COLO668 (cell line): Measurements from ENCODE around the gene CEL.

Source experiments
- DNase-seq: peaks from one replicate; lab custom pipeline; 2025; ENCODE audit not compliant: unreplicated experiment; lab: John Stamatoyannopoulos, UW

Gene CEL

DNA sequence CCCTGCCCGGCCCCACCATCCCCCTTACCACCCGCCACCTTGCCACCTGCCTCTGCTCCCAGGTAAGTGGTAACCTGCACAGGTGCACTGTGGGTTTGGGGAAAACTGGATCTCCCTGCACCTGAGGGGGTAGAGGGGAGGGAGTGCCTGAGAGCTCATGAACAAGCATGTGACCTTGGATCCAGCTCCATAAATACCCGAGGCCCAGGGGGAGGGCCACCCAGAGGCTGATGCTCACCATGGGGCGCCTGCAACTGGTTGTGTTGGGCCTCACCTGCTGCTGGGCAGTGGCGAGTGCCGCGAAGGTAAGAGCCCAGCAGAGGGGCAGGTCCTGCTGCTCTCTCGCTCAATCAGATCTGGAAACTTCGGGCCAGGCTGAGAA lies at the start of gene CEL:
CEL (plus strand) TSS at position 218 of the 382 bp plus-strand sequence; CDS start at position 240, 22 bp downstream.
- peak; percentile 92 for DNase-seq

DNA sequence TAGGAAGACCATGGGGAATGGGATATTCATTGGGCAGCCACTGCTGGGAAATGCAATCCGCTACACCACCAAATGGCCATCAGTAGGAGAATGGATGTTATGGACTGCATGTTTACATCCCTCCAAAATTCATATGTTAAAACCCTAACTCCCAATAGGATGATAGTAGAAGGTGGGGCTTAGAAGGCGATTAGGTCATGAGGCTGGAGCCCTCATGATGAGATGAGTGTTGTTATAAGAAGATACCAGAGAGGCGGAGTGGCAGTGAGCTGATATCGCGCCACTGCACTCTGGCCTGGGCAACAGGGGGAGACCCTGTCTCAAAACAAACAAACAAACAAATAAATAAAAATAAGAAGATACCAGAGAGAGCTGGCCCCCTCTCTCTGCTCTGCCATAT lies 47.1 kb upstream of the CEL start:
- DNase-seq, result no peak

DNA sequence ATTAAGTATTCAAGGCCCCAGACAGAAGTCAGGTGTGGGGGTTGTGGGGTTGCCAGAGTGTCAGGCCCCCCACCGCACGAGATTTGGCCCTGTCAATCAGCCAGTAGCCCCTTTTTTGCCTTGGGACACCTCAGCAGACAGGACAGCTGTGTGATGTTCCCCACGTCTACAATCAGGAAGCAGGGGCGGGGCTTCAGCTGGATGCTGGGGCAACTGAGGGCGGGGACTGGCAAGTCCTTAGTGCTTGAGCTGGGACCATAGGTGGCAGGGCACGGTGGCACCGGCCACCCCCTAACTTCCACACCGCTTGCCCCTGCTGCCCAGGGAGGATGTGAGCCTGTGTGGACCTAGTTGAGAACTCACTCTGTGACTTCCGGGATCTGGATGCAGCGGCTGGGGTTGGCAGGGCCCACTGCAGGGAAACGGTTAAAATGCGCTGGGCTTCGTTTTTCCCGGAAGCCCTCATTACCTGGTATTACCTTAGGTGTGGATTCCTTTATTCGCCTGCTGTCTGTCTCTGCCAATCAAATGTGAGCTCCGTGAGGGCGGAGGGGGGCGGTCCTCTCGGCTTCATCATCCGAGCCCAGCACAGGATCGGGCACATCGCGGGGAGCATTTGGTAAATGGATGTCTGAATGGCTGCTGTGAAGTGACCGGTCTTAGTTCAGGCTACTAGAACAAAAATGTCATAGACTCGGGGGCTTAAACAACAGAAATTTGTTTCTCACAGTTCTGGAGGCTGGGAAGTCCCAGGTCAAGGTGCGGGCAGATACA lies 38.5 kb upstream of the CEL start:
- peak; percentile 38 for DNase-seq

DNA sequence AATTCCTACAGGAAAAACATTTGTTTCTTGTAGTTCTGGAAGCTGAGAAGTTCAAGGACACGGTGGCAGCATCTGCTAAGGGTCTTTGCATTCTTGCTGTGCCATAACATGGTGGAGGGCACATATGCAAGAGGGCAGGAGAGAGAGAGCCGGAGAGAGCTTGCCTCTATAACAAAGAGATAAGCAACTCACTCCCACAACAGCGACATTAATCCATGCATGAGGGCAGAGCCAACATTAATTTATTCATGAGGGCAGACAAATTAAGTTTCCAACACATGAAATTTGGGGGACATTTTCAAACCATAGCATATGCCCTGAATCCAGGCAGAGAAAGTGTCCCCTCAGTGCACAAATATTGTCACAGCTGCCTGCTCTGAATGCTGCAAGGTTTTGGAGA lies 35.4 kb upstream of the CEL start:
- DNase-seq, result no peak

DNA sequence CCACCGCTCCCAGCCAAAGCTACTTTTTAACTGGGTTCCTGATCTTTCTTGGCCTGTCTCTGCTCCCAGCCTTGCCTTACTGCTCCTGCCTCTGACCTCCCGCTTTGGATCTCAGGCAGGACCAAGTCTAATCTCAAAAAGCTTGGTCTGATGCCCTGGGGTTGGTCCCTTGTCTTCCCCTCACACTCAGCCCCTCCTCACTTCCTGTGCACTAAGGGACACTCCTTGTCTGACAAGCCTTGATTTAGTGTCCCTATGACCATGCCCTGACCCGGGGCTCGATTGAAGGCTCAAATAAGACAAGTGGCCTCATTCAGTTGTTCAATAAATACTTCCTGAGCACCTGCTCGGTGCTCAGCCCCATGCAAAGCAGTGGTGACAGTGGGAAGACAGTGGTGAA lies 34.6 kb upstream of the CEL start:
- no peak for DNase-seq

DNA sequence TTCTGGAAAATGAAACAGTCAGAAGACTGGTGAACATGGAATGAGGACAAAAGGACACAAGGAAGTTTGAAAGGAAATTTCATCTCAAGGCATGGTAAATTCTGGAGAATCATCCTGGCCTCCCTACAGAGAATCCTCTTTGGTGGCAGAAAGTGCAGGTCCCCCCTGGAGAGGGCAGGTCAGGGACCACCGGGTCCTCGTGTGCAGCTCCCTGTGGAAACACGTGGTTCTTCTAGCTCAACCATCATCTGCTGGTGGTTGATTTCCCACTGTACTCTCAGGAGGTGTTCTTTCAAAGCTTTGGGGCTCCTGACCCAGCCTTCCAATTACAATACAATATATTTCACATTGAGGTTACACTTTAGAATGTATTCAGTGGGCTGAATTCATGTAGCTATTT lies 33.6 kb upstream of the CEL start:
- no peak for DNase-seq

DNA sequence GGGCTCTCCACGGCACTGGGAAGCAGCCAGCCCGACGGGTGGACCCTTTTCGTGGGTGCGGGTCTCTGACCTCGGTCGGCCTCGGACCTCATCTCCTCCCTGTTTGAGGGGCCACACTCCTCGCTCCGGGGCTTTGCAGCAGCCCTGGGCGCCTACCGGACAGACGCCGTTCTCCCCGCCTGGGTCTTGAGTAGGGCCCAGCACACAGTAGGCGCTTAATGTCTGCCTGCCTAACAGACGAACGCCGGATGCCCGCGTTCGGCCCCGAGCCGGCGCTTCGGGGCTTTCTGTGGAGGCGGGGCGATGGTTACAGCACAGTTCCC lies 31.8 kb upstream of the CEL start:
- DNase-seq, result peak; percentile 50

DNA sequence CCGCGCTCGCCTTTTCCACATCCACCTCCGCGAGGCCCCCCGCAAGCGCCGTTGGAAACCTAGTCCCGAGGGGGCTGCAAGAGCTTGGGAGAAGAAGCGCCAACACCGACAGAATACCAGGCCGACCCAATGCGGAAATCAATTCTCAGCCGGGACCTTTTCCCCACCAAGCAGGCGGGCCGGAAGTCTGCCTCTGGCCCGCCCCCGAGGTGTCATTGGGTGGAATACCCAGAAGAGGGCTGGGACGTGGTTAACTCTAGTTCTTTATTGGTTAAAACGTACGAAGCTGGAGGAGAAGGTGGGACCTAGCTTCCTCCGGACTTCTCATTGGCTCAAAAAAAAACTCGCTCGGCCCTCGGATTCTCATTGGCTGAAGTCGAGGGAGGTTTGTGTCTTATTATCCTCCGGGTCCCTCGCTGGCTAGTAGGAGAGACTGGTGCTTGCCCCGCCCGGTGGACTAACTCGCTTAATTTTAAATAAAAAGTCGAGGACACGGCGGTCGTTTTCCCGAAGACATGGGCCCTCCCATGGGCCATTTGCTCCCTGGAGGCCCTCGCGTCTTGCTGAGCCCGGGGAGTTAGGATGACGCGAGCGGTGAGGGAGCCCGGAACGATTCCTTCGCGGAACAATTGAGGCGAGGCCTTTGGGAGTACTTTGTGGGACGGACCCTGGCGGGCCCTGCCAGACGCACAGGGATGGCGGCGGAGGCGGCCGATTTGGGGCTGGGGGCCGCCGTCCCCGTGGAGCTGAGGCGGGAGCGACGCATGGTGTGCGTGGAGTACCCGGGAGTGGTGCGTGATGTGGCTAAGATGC lies 31.3 kb upstream of the CEL start, which contains the start of gene GTF3C5:
GTF3C5 (plus strand) TSS at position 681 of the 813 bp plus-strand sequence; CDS start at position 696, 15 bp downstream.
- peak; percentile 93 for DNase-seq

DNA sequence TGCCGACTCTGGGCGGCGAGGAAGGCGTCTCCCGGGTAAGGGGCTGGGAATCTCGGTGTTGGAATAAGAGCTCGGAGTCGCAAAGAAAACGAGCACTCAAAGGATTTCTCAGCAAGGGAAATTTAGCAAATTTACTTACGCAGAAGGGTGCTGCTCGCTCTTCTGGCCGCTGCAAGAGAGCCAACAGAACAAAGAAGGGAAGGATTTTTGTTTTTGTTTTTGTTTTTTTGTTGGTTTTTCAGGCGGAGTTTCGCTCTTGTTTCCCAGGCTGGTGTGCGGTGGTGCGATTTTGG lies 30.7 kb upstream of the CEL start:
- no peak for DNase-seq

DNA sequence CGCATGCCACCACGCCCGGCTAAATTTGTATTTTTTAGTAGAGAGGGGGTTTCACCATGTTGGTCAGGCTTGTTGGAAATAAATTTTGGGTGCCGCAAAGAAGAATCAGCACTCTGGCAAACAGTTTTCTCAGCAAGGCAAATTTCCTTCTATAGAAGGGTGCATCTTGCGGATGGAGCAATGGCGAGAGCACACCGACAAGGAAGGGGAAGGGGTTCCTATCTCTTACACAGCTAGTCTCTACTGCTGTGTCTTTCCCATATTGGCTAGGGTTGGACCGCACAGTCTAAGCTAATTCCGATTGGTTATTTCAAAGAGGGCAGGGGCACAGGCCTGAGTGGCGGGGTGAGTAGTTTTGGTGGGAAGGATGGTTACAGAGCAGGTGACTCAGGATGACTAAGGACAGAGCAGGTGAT lies 30.3 kb upstream of the CEL start:
- DNase-seq, result peak; percentile 38

DNA sequence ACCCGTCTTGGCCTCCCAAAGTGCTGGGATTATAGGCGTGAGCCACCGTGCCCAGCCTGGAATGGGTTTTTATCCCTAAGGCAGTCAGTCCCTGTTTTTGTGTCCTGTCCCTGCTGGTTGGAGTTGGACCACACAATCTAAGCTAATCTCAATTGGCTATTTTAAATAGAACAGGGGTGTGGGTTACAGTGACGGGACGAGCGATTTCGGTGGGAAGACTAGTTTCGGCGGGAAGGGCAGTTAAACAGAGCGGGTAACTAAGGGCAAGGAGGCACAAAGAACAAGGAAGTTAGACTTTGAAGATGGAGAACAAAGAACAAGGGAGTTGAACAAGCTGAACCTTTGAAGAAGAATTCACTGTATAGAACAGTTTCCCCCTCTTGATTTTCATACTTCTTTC lies 29.6 kb upstream of the CEL start:
- no peak for DNase-seq

DNA sequence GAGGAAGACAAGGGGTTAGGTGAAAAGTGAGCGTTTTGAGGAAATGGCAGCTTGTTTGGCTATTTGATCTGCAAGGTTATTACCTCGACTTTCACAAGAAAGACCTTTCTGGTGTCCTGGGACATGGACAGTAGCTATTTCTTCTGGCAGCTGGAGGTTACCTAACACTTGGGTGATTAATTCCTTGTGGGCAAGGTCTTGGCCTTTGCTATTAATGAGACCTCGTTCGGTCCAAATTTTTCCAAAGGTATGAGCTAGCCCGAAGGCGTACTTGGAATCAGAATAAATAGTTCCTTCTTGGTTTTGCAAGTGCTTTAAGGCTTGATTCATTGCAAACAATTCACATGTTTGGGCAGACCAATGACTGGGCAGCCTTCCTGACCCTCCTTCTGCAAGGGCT lies 26.1 kb upstream of the CEL start:
- no peak for DNase-seq

DNA sequence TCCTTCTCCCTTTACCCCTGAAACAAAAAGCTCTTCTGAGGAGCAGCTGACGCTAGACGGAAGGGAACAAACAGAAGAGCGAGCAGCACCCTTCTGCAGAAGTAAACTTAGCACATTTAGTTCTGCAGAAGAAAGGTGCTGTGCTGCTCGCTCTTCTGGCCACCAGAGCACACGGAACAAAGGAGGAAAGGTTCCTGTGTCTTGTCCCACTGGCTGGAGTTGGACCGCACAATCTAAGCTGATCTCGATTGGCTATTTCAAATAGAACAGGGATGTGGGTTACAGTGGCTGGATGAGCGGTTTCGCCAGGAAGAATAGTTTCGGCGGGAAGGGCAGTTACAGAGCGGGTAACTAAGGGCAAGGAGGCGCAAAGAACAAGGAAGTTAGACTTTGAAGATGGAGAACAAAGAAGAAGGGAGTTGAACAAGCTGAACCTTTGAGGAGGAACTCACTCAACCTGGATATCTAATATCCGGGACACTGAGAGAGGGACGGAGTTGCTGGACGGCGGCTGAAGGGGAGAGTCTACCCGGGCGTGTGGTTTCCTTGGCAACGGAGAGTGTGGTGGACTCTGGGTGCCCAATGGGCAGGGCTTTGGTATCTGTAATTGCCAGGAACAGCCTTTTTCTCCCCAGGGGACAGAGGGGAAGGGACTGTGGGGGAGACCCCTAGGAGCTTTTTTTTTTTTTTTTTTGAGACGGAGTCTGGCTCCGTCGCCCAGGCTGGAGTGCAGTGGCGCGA lies 23.8 kb upstream of the CEL start:
- DNase-seq, result no peak

DNA sequence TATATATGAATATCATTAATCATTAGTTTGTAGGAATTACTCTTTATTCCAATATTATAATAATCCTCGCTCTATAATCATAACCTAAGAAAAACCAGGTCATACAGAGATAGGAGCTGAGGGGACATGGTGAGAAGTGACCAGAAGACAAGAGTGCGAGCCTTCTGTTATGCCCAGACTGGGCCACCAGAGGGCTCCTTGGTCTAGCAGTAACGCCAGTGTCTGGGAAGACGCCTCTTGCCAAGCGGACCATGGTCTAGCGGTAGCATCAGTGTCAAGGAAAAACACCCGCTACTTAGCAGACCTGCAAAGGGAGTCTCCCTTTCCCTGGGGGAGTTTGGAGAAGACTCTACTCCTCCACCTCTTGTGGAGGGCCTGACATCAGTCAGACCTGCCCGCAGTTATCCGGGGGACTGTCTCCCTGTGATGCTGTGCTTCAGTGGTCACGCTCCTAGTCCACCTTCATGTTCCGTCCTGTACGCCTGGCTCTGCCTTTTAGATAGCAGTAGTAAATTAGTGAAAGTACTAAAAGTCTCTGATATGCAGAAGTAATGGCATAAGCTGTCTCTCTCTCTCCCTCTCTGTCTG lies 20.8 kb upstream of the CEL start:
- DNase-seq, result peak; percentile 31

DNA sequence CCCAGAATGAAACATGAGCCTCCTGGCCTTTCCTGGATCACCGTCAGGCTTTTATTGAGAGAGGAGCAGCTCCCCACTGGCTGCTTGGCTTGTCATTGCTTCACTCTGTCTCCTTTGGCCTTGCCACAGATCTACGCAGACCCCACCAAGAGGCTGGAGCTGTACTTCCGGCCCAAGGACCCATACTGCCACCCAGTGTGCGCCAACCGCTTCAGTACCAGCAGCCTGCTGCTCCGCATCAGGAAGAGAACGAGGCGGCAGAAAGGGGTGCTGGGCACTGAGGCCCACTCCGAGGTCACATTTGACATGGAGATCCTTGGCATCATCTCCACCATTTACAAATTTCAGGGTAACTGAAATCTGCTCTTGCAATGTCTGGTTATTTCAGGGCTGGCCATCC lies 19.8 kb upstream of the CEL start:
- DNase-seq, result no peak

DNA sequence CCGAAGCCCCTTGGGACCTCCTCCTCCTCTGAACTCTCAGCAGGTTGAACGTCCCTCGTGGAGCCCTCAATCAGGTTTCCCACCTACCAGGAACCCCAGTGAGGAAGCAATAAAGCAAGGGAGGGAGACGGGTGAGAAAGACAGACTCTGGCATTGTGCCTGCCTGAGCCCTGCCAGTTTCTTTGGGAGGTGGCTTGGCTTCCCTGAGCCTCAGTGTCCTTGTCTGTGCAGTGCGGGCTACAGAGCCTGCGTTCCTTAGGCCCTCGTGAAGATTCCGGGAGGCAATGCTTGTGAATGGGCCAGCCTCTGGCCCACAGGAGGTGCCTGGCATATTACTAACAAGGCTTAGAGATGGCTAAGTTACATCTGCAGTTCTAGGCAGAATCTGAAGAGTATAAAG lies 19.1 kb upstream of the CEL start:
- DNase-seq, result no peak

DNA sequence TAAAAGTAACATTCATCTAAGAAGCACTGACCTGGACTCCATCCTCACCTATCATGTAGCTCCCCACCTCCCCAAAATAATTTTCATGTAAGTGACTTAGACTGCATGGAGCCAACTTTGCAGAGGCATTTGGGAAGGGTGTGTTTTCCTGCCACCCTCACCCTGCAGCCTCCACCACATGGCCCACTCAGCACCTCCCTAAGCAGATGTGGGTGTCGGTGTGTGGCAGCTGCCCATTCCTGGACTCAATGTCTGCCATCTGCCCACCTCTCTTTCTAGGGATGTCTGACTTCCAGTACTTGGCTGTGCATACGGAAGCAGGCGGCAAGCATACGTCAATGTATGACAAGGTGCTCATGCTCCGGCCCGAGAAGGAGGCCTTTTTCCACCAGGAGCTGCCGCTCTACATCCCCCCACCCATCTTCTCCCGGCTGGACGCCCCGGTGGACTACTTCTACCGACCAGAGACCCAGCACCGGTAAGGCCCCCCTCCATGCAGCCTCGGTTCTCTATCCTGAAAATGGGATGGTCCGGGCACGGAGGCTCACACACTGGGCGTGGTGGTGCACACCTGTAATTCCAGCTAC lies 18.2 kb upstream of the CEL start:
- DNase-seq, result no peak

DNA sequence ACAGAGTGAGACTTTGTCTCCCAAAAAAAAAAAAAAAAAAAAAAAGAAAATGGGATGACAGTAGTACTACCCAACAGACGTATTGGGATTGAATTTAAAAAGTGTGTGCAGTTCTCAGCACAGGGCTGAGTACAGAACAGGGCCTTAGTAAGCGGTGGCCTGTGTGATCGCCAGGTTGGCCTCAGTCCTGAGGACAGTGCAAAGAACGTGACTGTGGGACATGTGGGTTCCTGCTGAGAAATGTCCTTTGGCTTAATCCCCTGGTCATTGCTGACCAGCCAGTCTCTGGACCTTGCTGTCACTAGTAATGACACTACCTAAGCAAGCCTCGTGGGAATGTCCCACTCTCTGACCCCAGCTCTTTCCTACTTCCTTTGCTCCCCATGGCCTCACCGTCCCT lies 17.7 kb upstream of the CEL start:
- no peak for DNase-seq

DNA sequence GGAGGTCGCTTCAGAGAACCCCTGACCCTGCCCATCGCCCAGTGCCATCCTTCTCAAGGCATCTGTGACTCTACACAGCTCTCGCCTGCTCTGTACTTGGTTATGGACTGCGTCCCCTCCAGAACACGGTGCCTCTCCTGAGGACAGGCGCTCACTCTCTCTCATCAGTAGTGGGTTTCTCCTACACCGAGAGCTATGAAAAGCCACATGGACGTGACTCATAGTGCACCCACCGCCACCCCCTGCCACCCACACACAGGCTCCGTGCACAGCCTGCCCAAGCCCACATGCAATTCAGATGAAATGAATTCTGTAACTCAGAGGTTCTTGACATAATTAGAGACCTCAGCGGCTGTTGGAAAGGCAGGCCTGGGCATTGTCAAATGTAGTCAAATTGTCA lies 17.1 kb upstream of the CEL start:
- no peak for DNase-seq

DNA sequence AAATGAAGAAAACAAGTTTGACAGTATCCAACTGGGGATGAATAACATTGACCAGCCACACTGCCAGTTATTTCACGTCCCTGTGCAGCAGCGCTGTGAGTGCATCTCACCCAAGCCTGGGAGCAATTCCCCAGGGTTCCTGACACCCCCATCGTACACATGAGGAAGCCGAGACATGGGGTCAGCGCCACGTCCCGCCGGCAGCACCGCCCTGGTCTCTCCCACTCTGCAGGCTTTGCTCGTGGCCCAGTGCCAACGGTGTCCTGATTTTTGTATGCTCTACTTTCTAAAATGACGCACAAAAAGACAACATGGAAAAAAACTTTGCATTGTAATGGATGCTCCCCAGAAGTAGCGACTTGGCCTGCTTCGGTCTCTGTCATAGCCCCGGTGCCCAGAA lies 16.6 kb upstream of the CEL start:
- no peak for DNase-seq

DNA sequence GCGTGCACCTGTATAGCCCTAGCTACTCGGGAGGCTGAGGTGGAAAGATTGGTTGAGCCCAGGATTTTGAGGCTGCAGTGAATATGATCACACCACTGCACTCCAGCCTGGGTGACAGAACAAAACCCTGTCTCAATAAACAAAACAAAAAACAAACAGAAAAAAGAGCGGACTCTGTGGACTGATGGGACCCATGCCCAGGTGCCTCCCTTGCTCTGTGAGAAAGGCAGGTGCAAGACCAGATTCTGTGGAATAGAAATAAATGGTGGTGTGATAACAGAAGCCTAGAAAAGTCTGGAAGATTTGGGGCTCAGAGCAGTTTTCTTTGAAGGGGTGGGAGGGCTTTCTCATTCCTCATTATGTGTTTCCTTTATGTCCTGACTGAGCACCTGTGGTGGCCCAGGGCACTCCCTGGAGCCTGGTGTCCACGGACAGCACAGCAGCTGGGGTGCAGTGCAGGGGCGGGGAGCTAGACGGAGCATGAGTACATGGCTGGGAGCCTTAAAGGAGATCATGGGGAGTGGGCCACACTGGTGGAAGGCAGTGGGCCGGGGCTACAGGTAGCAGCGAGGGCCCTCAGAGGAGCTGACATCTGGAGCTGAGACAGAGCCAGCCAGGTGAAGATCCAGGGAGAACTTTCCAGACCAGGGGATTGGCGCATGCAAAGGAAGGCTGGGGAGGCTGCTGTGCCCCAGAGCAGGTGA lies 15.4 kb upstream of the CEL start:
- DNase-seq, result no peak
